Loucy (cell line): ENCODE measurements around the gene GSE1.

Experiments
- H2AFZ ChIP-seq: fragments of 200-600 bp; sonication (generic); 2 replicates; pipeline ENCODE4 v1.6.0; 2016; ENCODE audit warnings: antibody characterized with exemption, mild to moderate bottlenecking, low read length, moderate library complexity
- H3F3A ChIP-seq: fragments of 200-600 bp; 2 replicates; pipeline ENCODE4 v1.6.0; 2016; ENCODE audit warnings: antibody characterized with exemption, low read depth, mild to moderate bottlenecking
- H3K27me3 ChIP-seq: fragments of 200-600 bp; sonication (generic); 2 replicates; pipeline ENCODE4 v1.6.1; 2014; ENCODE audit warnings: low read length, mild to moderate bottlenecking; ENCODE audit not compliant: insufficient read depth, poor library complexity, severe bottlenecking
- H3K36me3 ChIP-seq: fragments of 200-600 bp; sonication (generic); 2 replicates; pipeline ENCODE4 v1.6.1; 2016; ENCODE audit warnings: low read length; ENCODE audit not compliant: insufficient read depth
- H3K4me1 ChIP-seq: fragments of 200-600 bp; sonication (generic); 2 replicates; pipeline ENCODE4 v1.5.1; 2014; ENCODE audit warnings: low read length, mild to moderate bottlenecking; ENCODE audit not compliant: insufficient read depth, poor library complexity, severe bottlenecking
- H3K4me2 ChIP-seq: fragments of 200-600 bp; sonication (generic); 2 replicates; pipeline ENCODE4 v1.6.0; 2014; ENCODE audit warnings: antibody characterized with exemption, low read length, low read depth, mild to moderate bottlenecking; ENCODE audit not compliant: poor library complexity, severe bottlenecking
- H3K4me3 ChIP-seq: fragments of 200-600 bp; sonication (generic); 2 replicates; pipeline ENCODE4 v1.5.1; 2014; ENCODE audit warnings: low read length, mild to moderate bottlenecking, mixed read lengths; ENCODE audit not compliant: poor library complexity, severe bottlenecking
- H3K79me2 ChIP-seq: fragments of 200-600 bp; sonication (generic); 2 replicates; pipeline ENCODE4 v1.6.1; 2014; ENCODE audit warnings: low read length; ENCODE audit not compliant: insufficient read depth
- H3K9ac ChIP-seq: fragments of 200-600 bp; sonication (generic); 2 replicates; pipeline ENCODE4 v1.6.0; 2014; ENCODE audit warnings: mild to moderate bottlenecking, low read depth, low read length, moderate library complexity; ENCODE audit not compliant: poor library complexity, severe bottlenecking
- H3K9me2 ChIP-seq: fragments of 200-600 bp; sonication (generic); replicated peaks from 2 replicates; pipeline ENCODE4 v1.6.1; 2016; ENCODE audit warnings: low read depth, low read length, mixed read lengths
- H3K9me3 ChIP-seq: fragments of 200-600 bp; sonication (generic); 2 replicates; pipeline ENCODE4 v1.6.1; 2014; ENCODE audit warnings: mild to moderate bottlenecking, antibody characterized with exemption, low read length, low read depth; ENCODE audit not compliant: insufficient read depth
- H4K20me1 ChIP-seq: fragments of 200-600 bp; sonication (generic); 2 replicates; pipeline ENCODE4 v1.6.0; 2014; ENCODE audit warnings: antibody characterized with exemption, low read length, mild to moderate bottlenecking; ENCODE audit not compliant: insufficient read depth, poor library complexity, severe bottlenecking
- CTCF ChIP-seq: fragments of 200-600 bp; sonication (generic); conservative IDR thresholded peaks from 2 replicates; pipeline ENCODE4 v1.5.1; 2014; ENCODE audit warnings: mild to moderate bottlenecking, antibody characterized with exemption, low read length
- EZH2phosphoT487 ChIP-seq: fragments of 200-600 bp; IDR thresholded peaks from 2 replicates; pipeline ENCODE4 v1.6.1; 2018; ENCODE audit warnings: antibody characterized with exemption, mild to moderate bottlenecking, moderate library complexity, borderline replicate concordance

The GSE1 gene

GRCh38 chr16:85567101-85567866 lies 45.8 kb upstream of the GSE1 start:
- peaks cover 91% of the 10 kb centered on the region for H3K79me2 ChIP-seq

GRCh38 chr16:85567935-85568334 lies 45.2 kb upstream of the GSE1 start:
- Histone ChIP-seq H3K9me2 (no peaks in the 10 kb centered on the region), H2AFZ (no peak overlapping the region), H3K79me2 (peaks cover 91% of the 10 kb centered on the region), H3K4me3 (peak overlapping the region; percentile 77), H3K27me3 (no peaks in the 10 kb centered on the region), H4K20me1 (peaks cover 48% of the 10 kb centered on the region), H3K4me2 (peak overlapping the region; percentile 97), H3K9me3 (no peaks in the 10 kb centered on the region), H3F3A (peaks cover 45% of the 10 kb centered on the region), H3K4me1 (peaks cover 86% of the 10 kb centered on the region), H3K9ac (peak overlapping the region; percentile 95), H3K36me3 (peaks cover 13% of the 10 kb centered on the region; the same call in 1 of the 2 replicates)
- no peak for TF ChIP-seq CTCF
- no peak for TF ChIP-seq EZH2phosphoT487

More at GRCh38 chr16:85567101-85567866, 45.8 kb upstream of the GSE1 start:
- Histone ChIP-seq H4K20me1 (peaks cover 49% of the 10 kb centered on the region), H3K4me1 (peaks cover 87% of the 10 kb centered on the region), H3K4me3 (peak overlapping the region; percentile 77), H3K9me2 (no peaks in the 10 kb centered on the region), H3K9ac (peak overlapping the region; percentile 95), H3F3A (peaks cover 45% of the 10 kb centered on the region), H3K4me2 (peak overlapping the region; percentile 97), H3K9me3 (no peaks in the 10 kb centered on the region), H3K27me3 (no peaks in the 10 kb centered on the region), H2AFZ (no peak overlapping the region), H3K36me3 (peaks cover 10% of the 10 kb centered on the region; the same call in 1 of the 2 replicates)
- TF ChIP-seq EZH2phosphoT487 (no peak), CTCF (peak; percentile 56)

- Histone ChIP-seq H2AFZ (no peak overlapping the region), H3K36me3 (peaks cover 18% of the 10 kb centered on the region; the same call in 1 of the 2 replicates), H3K9me3 (no peaks in the 10 kb centered on the region), H3K9ac (peak overlapping the region; percentile 95), H3K4me2 (peak overlapping the region; percentile 97), H4K20me1 (peaks cover 47% of the 10 kb centered on the region), H3K4me3 (peak overlapping the region; percentile 77), H3K27me3 (no peaks in the 10 kb centered on the region), H3K4me1 (peaks cover 85% of the 10 kb centered on the region), H3K9me2 (no peaks in the 10 kb centered on the region), H3K79me2 (peaks cover 91% of the 10 kb centered on the region), H3F3A (peaks cover 45% of the 10 kb centered on the region)
- TF ChIP-seq CTCF, result no peak
- TF ChIP-seq EZH2phosphoT487, result no peak
Observed at GRCh38 chr16:85568519-85568918, 44.6 kb upstream of the GSE1 start.
